ENCODE measurements around the gene MORF4L1.
"Not testable (repeated sequence)": the region's sequence is repeated elsewhere in the genome, so short reads cannot be mapped to it uniquely, and the experiment has no call there.

MORF4L1 gene

DNA sequence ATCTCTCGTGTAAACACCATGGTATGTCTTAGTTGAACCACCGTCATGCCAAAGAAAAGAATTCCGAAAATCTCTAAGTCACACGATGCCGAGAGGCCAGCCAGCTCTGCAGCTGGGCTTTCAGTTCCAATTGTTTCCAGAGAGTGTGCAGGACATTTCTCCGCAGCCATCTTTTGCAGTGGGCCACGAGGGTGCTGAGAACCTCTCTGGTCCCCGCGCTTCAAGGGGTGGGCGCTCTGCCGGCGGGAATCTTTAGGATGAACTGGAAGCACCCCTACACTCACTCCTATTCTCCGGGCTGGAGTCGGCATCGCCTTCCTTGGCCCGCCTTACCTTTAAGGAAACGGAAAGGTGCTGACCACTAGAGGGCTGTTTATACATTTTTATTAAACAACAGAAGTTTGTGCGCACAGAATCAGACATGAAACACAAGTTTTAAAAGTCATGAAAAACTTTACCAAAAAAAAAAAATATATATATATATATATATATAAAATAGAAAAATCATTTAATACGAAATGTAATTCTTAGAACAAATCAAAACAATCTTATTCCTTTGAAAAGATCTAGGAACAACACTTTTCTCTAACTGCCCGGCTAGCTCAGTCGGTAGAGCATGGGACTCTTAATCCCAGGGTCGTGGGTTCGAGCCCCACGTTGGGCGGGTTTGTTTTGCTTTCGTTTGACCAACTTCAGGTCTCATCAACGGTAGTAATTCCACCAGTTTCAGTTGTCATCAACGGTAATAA is 12.5 kb upstream of the MORF4L1 start:
- peak; percentile 85 for DNase-seq

GRCh38 chr15:78865585-78865984 is 7.1 kb upstream of the MORF4L1 start:
- DNase-seq: not testable (repeated sequence)

DNA sequence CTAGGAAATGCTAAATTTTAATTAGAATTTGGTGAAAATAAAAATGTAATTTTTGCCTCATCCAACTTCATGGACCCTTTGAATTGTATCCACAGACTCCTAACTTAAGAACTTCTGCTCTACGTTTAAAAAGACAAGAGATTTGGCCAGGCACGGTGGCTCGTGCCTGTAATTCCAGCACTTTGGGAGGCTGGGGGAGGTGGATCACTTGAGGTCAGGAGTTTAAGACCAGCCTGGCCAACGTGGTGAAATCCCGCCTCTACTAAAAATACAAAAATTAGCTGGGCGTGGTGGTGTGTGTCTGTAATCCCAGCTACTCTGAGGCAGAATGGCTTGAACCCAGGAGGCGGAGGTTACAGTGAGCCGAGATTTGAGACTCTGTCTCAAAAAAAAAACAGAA is 6.7 kb upstream of the MORF4L1 start:
- DNase-seq: not testable (repeated sequence)

GRCh38 chr15:78866803-78867202 is 5.9 kb upstream of the MORF4L1 start:
- no peak for DNase-seq

- no peak for DNase-seq
These were observed 4.3 kb upstream of the MORF4L1 start for GRCh38 chr15:78868366-78868765.

DNA sequence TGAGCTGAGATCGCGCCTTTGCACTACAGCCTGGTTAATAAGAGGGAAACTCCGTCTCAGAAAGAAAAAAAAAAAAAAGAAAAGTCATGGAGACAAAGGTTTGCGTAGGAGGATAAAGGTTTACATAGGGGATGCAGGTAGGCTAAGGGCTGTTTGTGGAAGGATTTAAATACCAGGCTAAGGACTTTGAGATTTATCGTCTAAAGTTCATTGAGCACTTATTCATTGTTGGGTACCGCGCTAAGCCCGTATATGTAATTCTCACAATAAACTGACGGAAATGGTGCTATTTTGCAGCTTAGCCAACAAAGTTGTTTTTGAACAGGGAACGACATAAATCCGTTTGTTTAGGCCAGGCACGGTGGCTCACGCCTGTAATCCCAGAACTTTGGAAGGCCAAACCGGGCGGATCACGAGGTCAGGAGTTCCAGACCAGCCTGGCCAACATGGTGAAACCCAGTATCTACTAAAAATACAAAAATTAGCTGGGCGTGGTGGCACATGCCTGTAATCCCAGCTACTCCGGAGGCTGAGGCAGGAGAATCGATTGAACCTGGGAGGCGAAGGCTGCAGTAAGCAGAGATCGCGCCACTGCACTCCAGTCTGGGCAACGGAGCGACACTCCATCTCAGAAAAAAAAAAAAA is 1.1 kb upstream of the MORF4L1 start:
- not testable (repeated sequence) for DNase-seq

DNA sequence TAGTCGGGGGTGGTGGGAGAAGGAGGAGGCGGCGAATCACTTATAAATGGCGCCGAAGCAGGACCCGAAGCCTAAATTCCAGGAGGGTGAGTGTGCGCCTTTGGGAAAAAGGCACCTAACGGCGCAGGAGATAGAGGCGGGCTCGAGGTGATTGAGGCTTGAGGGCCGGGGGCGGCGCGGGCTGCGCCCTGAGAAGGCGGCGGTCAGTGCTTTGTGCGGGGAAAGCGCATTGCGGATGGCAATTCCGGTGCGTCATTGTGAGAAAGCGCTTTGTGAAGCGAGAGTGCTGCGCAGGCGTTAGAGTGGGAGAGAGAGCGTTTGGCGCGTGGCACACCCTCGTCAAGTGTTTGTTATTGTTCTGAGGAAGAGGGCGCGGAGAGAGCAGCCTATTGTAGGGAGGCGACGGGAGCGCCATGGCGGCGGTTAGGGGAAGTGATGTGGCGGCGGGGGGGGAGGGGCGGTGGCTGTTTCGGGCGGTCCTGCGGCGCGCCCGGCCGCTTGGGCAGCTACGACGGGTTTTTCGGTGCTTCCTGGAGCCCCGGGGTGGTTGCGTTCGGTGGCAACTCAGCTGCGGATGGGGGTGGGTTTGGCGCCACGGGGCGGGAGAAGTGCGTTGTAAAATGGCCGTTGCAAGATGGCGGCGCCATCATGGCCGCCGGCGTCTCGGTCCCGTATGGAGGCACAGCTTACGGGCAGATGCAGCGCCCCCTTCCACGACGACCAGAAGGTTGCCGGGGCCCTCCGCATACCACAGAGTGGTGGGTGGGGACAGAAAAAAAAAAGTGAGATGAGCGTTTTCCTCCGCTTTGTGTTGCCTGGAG is 492 bp downstream of the MORF4L1 start:
- DNase-seq: peak; percentile 95

DNA sequence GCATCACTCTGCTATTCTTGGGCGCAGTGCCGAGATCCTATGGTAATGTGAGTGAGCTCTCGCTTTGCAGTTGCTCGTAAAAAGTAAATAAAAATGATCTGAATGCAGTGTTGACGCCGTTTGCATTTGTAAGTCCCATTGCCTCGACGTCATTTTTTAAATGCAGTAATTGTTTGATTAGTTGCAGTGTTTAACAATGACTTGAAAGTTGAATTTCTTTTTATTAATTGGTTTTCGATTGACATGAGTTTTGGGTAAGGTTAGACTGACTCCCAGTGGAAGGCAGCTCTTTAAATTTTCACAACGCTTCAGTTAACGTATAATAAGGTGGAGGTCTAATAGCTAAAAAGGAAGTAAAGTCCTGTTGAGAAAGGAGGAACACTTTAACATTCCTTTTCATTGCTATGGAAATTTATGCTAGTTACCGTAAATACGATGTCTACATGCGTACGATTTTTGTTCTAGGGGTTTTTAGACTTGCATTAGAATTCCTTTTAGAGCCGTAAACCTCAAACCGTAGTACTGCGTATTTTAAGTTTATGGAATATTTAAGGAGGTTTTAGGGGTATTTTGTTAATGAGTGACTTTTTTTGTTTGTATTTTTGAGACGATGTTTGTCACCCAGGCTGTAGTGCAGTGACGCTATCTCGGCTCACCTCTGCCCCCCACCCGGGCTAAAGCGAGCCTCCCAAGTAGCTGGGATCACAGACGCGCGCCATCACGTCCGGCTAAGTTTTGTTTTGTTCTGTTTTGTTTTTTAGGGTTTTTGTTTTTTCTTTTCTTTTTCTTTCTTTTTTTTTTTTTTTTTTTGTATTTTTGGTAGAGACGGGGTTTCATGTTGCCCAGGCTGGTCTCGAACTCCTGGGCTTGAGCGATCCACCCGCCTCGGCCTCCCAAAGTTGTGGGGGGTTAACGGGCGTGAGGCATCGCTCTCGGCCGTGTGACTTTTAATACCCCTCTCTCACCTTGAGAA is 1.4 kb downstream of the MORF4L1 start:
- DNase-seq: peak; percentile 11

DNA sequence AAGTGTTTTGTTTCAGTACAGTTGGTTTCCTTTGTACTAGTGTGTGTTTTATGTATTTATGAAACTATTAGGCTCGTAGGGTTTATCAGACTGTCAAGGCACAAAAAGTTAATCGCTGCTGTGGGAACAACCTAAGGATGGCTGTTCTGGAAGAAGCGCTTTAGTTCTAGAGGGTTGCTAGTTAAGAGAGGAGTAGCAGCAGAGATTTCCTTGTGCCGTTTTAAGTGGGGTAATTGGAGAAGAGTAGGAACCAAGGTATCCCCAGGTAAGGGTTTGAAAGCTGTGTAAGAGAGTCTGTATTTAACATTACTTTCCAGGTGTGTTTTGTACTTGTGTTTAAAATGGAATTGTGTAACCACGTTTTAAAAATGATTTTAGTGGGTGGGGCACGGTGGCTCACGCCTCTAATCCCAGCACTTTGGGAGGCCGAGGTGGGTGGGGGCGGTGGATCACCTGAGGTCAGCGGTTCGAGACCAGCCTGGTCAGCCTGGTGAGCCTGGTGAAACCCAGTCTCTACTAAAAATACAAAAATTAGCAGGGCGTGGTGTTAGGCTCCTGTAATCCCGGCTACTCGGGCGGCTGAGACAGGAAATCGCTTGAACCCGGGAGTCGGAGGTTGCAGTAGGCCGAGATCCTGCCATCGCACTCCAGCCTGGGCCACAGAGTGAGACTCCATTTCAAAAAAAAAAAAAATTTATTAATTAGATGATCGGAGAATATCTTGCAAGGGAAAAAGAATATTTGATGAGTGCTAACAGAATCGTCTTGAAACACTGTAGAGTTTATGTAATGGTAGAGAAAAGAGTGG is 2.6 kb downstream of the MORF4L1 start:
- DNase-seq: no peak

GRCh38 chr15:78876954-78877353 is 4.3 kb downstream of the MORF4L1 start:
- not testable (repeated sequence) for DNase-seq

DNA sequence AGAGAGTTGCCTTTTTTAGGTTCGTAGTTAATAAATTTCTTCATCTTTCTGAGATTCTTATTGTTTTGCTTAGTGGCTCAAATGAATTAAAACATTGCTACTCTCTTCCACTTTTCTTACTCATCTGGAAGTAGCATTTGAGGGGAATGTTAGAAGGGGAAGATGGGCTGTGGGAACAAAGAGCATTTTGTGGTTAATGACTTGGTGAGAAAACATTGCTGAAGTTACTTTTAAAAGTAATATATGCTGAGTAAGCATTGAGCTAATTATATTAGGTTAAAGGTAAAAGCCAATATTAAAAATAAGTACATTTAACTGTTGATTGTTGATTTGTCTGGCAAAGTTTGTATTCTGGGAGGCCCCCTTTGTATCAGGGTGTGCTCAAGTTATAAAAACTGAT is 5.7 kb downstream of the MORF4L1 start:
- DNase-seq: peak; percentile 62

GRCh38 chr15:78879517-78880241 is 7.0 kb downstream of the MORF4L1 start:
- peak; percentile 33 for DNase-seq

- DNase-seq: peak; percentile 50
These were observed 7.5 kb downstream of the MORF4L1 start for GRCh38 chr15:78880242-78880533.

DNA sequence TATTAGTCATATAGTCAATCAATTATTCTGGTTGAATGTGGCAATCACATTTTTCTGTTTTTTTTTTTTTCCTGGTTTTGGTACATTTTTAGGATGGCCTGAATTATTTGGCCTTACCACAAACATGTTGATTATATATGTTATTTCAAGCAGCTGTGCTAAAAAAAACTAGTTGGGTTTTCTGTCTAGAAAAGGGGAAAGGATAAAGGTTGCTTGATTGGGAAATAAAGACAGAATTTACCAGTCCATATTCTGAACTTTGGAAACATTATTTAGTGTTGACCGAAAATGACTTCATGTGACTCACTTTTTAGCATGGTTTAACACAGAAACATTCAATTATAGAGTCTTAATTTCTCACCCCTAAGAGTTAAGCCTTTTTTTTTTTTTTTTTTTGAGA is 8.1 kb downstream of the MORF4L1 start:
- peak; percentile 59 for DNase-seq

DNA sequence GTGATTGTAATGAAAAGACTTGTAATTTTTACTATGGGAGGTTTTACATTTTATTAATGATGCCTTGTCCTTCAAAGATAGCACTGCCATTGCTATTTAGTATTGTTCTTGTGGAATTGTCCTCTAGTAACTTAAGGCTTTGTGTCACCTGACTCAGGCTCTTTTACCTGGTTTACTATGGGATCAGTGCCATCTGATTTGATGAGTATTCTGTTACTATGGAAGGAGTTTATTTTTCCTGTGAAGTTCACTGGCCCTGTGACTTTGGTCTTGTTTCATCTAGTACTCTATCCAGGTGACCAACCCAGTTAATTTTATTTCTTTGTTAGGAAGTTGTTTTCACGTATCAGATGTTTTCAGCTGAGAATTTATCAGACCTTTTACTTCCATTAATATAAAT is 9.0 kb downstream of the MORF4L1 start:
- no peak for DNase-seq

DNA sequence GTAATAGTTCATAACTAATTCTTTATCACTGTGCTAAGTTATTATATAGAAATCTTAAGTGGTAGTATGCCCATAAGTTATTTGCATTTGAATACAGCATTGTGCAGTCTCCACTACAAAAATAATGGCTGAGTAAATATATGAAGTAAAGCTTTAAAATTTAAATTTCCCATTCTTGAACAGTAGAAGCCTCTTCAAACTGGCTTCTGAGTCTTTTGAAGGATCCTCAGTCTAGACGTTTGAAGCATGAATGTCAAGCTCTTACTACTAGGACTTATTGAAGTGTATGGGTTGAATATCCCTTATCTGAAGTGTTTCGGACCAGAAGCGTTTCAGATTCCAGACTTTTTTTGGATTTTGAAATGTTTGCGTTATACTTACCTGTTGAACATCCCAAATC is 16.3 kb downstream of the MORF4L1 start:
- DNase-seq: no peak

DNA sequence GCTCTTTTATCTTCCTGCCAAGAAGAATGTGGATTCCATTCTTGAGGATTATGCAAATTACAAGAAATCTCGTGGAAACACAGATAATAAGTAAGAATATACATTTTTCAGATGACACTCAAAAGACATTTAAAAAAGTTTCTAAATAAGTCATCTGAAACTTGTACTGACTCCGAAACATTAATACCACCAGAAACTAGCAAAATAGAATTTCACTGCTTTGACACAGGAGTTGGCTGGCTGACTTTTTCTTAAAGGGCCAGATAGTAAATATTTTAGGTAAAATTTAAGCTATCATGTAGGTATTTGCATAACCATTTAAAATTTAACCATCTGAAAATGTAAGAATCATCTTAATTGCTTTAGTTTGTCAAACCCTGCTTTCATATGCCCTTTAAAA is 20.8 kb downstream of the MORF4L1 start:
- no peak for DNase-seq

- DNase-seq: no peak
These were observed 22.8 kb downstream of the MORF4L1 start for GRCh38 chr15:78895471-78895870.

GRCh38 chr15:78898540-78898939 is 25.9 kb downstream of the MORF4L1 start:
- no peak for DNase-seq

DNA sequence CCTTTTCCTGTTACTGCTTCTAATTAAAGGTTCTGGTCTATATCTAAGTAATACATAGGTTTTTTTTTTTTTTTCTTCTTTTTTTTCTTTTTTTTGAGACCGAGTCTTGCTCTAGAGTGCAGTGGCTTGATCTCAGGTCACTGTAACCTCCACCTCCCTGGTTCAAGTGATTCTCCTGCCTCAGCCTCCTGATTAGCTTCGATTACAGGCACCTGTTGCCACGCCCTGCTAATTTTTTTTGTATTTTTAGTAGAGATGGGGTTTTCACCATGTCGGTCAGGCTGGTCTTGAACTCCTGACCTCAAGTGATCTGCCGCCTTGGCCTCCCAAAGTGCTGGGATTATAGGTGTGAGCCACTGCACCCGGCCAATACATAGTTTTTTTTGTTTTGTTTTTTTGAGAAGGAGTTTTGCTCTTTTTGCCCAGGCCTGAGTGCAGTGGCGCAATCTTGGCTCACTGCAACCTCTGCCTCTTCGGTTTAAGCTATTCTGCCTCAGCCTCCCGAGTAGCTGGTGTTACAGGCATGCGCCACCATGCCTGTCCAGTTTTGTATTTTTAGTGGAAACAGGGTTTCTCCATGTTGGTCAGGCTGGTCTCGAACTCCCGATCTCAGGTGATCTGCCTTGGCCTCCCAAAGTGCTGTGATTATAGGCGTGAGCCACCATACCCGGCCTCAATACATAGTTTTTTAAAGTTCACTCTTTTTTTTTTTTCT is 28.3 kb downstream of the MORF4L1 start:
- not testable (repeated sequence) for DNase-seq
